ENCODE results near the gene PRKCSH. TPM values are rescaled to one million over a fixed set of nuclear protein-coding genes. Genes with fewer than 3 reads are reported as not detected.
A peak's percentile ranks its signal among the peaks of the same experiment; 100 is the strongest.

PRKCSH gene
- total RNA-seq, 1 donor from 2014 or later: 318 TPM

DNA sequence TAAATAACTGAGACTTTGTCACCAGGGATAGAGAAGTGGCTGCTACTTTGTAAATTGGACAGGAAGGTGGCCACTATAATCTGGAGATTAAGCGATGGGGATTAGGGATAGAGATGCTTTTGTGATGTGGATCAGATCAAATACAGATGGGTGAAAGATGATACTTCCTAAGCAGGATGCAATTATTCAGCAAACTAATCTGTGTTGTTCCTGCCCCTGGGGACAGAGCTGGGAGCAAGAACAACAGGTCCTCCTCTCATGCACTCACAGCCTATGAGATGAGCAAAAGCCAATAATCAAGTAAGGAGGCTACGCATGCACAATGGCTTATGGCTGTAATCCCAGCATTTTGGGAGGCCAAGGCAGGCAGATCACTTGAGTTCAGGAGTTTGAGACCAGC is 20.9 kb upstream of the PRKCSH start:
- H3K9me3 Mint-ChIP-seq (ENCODE audit: low read depth): no peaks in the 10 kb centered on the region

DNA sequence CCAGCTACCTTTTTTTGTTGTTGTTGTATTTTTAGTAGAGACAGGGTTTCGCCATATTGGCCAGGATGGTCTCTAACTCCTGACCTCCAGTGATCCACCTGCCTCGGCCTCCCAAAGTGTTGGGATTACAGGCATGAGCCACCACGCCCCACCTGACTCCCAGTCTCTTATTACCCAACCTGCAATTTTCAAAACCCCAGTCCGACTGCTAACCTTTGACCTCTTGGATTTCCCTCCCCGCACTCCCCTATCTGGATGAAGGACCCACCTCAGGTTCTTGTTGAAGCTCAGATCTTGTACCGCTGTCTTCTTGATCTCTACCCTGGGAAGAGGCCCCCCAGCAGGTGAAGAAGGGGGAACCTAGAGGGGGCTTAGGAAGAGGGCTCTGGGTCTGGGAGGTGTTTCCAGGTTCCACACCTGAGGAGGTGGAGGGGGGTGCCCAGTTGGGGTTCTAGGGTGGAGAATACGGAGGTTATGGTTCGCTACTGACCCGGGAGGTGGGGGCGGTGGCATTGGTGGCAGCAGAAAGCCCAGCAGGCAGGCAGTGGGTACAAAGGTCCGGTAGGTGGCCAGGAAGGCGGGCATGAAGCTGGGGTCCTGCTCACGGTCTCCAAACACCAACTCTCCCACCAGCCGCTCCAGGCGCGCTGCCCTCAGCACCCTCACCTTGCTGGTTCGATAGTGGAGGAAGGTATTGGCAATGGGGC is 18.9 kb upstream of the PRKCSH start:
- Mint-ChIP-seq H3K4me1 (ENCODE audit: low read depth) (peaks cover 17% of the 10 kb centered on the region), H3K27ac (ENCODE audit: unreplicated experiment) (no peak overlapping the region), H3K9me3 (ENCODE audit: low read depth) (no peaks in the 10 kb centered on the region), H3K27me3 (ENCODE audit: low read depth) (peaks cover 28% of the 10 kb centered on the region), H3K4me3 (ENCODE audit: unreplicated experiment) (no peak overlapping the region), H3K36me3 (ENCODE audit: low read depth) (no peaks in the 10 kb centered on the region)
- DNase-seq (ENCODE audit: low spot score): no peak
- TF ChIP-seq, protein P1, sequence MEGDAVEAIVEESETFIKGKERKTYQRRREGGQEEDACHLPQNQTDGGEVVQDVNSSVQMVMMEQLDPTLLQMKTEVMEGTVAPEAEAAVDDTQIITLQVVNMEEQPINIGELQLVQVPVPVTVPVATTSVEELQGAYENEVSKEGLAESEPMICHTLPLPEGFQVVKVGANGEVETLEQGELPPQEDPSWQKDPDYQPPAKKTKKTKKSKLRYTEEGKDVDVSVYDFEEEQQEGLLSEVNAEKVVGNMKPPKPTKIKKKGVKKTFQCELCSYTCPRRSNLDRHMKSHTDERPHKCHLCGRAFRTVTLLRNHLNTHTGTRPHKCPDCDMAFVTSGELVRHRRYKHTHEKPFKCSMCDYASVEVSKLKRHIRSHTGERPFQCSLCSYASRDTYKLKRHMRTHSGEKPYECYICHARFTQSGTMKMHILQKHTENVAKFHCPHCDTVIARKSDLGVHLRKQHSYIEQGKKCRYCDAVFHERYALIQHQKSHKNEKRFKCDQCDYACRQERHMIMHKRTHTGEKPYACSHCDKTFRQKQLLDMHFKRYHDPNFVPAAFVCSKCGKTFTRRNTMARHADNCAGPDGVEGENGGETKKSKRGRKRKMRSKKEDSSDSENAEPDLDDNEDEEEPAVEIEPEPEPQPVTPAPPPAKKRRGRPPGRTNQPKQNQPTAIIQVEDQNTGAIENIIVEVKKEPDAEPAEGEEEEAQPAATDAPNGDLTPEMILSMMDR (IDR thresholded peaks at IDR 0.05): no peak

More for the DNA sequence above, 20.9 kb upstream of the PRKCSH start:
- TF ChIP-seq, protein P1 (IDR thresholded peaks at IDR 0.05): no peak
- no peak for DNase-seq (ENCODE audit: low spot score)
- Mint-ChIP-seq H3K36me3 (ENCODE audit: low read depth) (no peaks in the 10 kb centered on the region), H3K4me1 (ENCODE audit: low read depth) (peaks cover 10% of the 10 kb centered on the region), H3K27me3 (ENCODE audit: low read depth) (peaks cover 19% of the 10 kb centered on the region), H3K4me3 (ENCODE audit: unreplicated experiment) (no peak overlapping the region), H3K27ac (ENCODE audit: unreplicated experiment) (no peak overlapping the region)

DNA sequence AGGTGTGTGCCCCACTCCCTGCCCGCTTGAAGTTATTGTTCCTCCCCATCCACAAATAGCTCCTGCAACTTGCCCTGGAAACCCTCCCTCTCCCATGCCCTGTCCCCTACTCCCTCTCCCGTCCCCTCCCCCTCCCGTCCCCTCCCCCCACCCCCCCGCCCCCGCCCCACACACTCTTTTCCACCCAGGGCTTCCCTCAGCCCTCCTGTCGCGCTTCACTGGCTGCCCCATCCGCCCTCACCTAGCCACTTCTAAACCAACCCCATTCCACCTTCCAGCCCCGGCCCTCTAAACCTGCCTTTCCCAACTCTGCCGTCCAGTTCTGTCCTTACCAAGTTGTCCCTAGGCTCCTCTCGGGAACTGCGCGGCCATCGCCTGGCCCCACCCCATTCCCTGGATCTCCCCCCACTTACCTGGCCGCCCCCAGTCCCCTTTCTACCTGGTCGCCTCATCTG is 17.3 kb upstream of the PRKCSH start:
- no peaks in the 10 kb centered on the region for H3K9me3 Mint-ChIP-seq (ENCODE audit: low read depth)
- H3K4me1 Mint-ChIP-seq (ENCODE audit: low read depth): peaks cover 22% of the 10 kb centered on the region
- H3K27ac Mint-ChIP-seq (ENCODE audit: unreplicated experiment): no peak overlapping the region
- DNase-seq (ENCODE audit: low spot score): no peak
- H3K36me3 Mint-ChIP-seq (ENCODE audit: low read depth): no peaks in the 10 kb centered on the region
- TF ChIP-seq, protein P1 (IDR thresholded peaks at IDR 0.05): no peak
- H3K27me3 Mint-ChIP-seq (ENCODE audit: low read depth): peaks cover 36% of the 10 kb centered on the region
- no peak overlapping the region for H3K4me3 Mint-ChIP-seq (ENCODE audit: unreplicated experiment)

DNA sequence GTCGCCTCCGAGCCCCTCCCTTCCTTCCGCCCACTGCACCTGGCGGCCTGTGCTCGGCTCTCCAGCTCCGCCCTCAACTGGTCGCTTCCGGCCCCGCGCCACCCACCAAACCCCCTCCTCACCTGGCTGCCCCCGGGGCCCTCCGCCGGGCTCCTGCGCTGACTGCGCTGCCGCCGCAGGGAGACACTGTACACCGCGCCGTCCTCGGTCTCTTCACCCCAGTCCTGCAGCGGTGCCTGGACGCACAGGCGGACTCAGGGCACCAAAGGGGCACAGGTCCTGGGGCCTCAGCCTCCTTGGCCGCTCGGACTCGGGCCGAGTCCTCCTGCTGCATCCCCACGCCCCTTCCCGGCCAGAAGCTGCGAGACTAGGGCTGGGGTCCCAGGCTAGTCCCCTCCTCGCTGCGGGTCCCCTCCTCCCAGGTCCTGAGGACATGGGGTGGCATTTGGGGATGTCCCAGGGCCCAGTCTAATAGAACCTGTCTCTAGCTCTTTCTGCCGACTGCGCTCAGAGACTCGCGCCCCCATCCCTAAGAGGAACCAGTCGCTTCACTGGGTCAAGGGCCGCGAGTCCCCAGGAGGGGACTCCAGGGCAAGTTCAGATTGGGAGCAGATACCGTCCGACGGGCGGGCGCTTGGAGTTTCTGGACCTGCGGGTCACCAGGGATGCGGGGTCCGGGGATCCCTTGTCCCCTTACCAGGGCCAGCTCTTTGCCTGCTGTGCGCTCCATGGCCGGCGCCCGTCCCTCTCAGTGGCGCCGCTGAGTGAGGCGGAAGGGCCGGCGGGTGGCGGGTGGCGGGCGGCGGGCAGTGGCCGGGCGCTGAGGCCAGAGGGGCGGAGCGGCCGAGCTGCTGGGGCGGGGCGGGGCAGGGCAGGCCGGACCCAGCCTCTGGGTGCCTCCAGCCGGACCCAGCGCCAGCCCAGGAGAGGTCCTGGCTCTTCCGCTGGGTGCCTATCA is 16.6 kb upstream of the PRKCSH start, which contains the start of gene RGL3:
RGL3 (minus strand) TSS at position 766 of the 958 bp plus-strand sequence; CDS start at position 730, 36 bp downstream.
- peak within 1 kb of the TSS; percentile 49 for H3K4me3 Mint-ChIP-seq (ENCODE audit: unreplicated experiment)
- H3K27ac Mint-ChIP-seq (ENCODE audit: unreplicated experiment): no peak within 1 kb of the TSS
- H3K27me3 Mint-ChIP-seq (ENCODE audit: low read depth): peaks cover 40% of the 10 kb centered on the region
- H3K4me1 Mint-ChIP-seq (ENCODE audit: low read depth): peaks cover 22% of the 10 kb centered on the region
- H3K36me3 Mint-ChIP-seq (ENCODE audit: low read depth): no peaks in the 10 kb centered on the region
- TF ChIP-seq, protein P1 (IDR thresholded peaks at IDR 0.05): no peak
- no peaks in the 10 kb centered on the region for H3K9me3 Mint-ChIP-seq (ENCODE audit: low read depth)
- no peak for DNase-seq (ENCODE audit: low spot score)

Data from chondrocyte (in vitro differentiated cells).